NCI-H1105 (cell line): ENCODE measurements around the gene ZYG11B.
"Not testable (repeated sequence)": the region's sequence is repeated elsewhere in the genome, so short reads cannot be mapped to it uniquely, and the experiment has no call there.

Experiments used
- DNase-seq: peaks from one replicate; lab custom pipeline; 2025; lab: John Stamatoyannopoulos, UW

The ZYG11B gene

GRCh38 chr1:52726265-52727113, at the start of gene ZYG11B:
Gene ZYG11B, plus strand, starts transcription at chr1:52726453. Its CDS starts 201 bp downstream, at chr1:52726654.
- DNase-seq, result peak; percentile 88

GRCh38 chr1:52677076-52677806, 49.0 kb upstream of the ZYG11B start:
- DNase-seq, result no peak

- DNase-seq, result no peak
These were observed 47.2 kb upstream of the ZYG11B start for GRCh38 chr1:52679048-52679447.

GRCh38 chr1:52679498-52679897, 46.8 kb upstream of the ZYG11B start:
- DNase-seq, result no peak

GRCh38 chr1:52680353-52680752, 45.9 kb upstream of the ZYG11B start:
- no peak for DNase-seq

GRCh38 chr1:52681136-52681535, 45.1 kb upstream of the ZYG11B start:
- DNase-seq, result no peak

- DNase-seq, result no peak
These were observed 42.8 kb upstream of the ZYG11B start for GRCh38 chr1:52683367-52683940.

GRCh38 chr1:52684545-52684944, 41.7 kb upstream of the ZYG11B start:
- DNase-seq, result no peak

- DNase-seq, result peak; percentile 53
These were observed 39.9 kb upstream of the ZYG11B start for GRCh38 chr1:52686261-52686751.

GRCh38 chr1:52686830-52687229, 39.4 kb upstream of the ZYG11B start:
- DNase-seq, result no peak

GRCh38 chr1:52691821-52692220, 34.4 kb upstream of the ZYG11B start:
- no peak for DNase-seq

GRCh38 chr1:52692697-52693096, 33.6 kb upstream of the ZYG11B start:
- no peak for DNase-seq

- not testable (repeated sequence) for DNase-seq
These were observed 32.9 kb upstream of the ZYG11B start for GRCh38 chr1:52693351-52693750.

- no peak for DNase-seq
These were observed 32.4 kb upstream of the ZYG11B start for GRCh38 chr1:52693843-52694242.

- DNase-seq, result no peak
These were observed 30.6 kb upstream of the ZYG11B start for GRCh38 chr1:52695627-52696026.

GRCh38 chr1:52697795-52698674, 28.2 kb upstream of the ZYG11B start, which contains the start of gene COA7:
Gene COA7, minus strand, starts transcription at chr1:52698347. Its CDS starts 21 bp downstream, at chr1:52698326.
- DNase-seq, result peak; percentile 76

GRCh38 chr1:52702886-52703787, 23.1 kb upstream of the ZYG11B start:
- peak; percentile 86 for DNase-seq

GRCh38 chr1:52706136-52706670, 20.1 kb upstream of the ZYG11B start:
- DNase-seq, result no peak

- DNase-seq, result no peak
These were observed 19.0 kb upstream of the ZYG11B start for GRCh38 chr1:52706941-52707926.
